Urinary bladder (tissue), 4 donors: ENCODE results near the gene MBLAC2. TPM values are rescaled to one million over a fixed set of nuclear protein-coding genes. Genes with fewer than 3 reads are reported as not detected.

ENCODE experiments used
- DNase-seq: peaks from one replicate; pipeline ENCODE4 v3.0.0-alpha.2; 2015; ENCODE audit errors: extremely low spot score
- H3K27ac ChIP-seq: one replicate; pipeline ENCODE4 v1.5.1; 2013; ENCODE audit warnings: low read depth, mild to moderate bottlenecking, moderate library complexity
- H3K36me3 ChIP-seq: one replicate; pipeline ENCODE4 v1.6.1; 2013; ENCODE audit warnings: mild to moderate bottlenecking, moderate library complexity; ENCODE audit not compliant: insufficient read depth
- H3K4me1 ChIP-seq: one replicate; pipeline ENCODE4 v1.6.1; 2013; ENCODE audit warnings: mild to moderate bottlenecking, moderate library complexity; ENCODE audit not compliant: insufficient read depth
- H3K4me3 ChIP-seq: one replicate; pipeline ENCODE4 v1.5.1; 2013; ENCODE audit warnings: low read depth, low read length
- WGBS: extraction: QIAGEN DNeasy Blood & Tissue Kit; methylation state at CpG from one replicate; pipeline ENCODE4 v1.1.7; 2013; 5-methylcytosine and 5-hydroxymethylcytosine counted together
- polyA plus RNA-seq: library from polyadenylated mRNA; stranded (reverse); fragments of 200-250 nt; gene quantifications from one replicate; pipeline ENCODE4 v1.2.3, GENCODE V29; 2013
- total RNA-seq: library from RNA; depleted of rRNA; stranded (reverse); fragments of >200 nt; gene quantifications from one replicate; pipeline ENCODE4 v1.2.3, GENCODE V29; 2014
- donor health status: healthy with polysubstance abuse.
- donor health status: healthy.

MBLAC2 gene
- total and polyA plus RNA-seq, 2 donors, result 6.6 to 11.3 TPM

DNA sequence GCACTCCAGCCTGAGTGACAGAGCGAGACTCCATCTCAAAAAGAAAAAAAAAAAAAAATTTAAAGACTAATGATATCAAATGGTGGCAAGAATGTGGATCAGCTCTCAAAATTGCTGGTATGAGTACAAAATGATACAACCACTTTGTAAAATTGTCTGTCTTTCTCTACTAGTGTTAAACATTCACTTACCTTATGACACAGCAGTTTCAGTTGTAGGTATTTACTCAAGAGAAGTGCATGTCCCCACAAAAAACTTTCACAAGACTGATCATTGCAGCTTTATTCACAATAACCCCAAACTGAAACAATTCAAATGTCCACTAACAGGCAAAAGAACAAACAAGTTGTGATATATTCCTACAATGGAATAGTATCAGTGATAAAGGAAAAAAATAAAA lies 50.3 kb downstream of the MBLAC2 start:
- Histone ChIP-seq H3K36me3 (no peaks in the 10 kb centered on the region), H3K4me1 (no peaks in the 10 kb centered on the region), H3K4me3 (no peak overlapping the region), H3K27ac (no peak overlapping the region)
- 96% methylated on average over 1 of the region's 1 CpG for WGBS
- DNase-seq, result no peak

DNA sequence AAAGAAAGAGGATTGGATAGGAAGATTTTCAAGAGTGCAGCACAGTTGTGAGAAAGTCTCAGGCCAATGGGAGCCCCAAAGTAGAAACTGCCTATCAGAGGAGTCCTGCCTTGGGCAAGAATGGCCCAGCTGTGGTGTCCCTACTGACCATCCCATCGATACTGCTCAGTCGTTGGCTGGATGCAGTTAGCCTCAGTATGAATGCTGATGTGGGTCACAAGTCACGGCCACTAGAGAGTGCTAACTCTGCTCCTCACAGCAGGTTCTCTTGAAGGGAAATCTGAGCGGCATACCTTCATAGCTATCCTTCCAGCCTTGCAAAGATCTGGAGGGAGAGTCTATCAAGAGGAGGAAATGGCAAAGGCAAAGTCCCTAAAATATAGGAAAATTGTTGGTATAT lies 53.4 kb downstream of the MBLAC2 start:
- DNase-seq, result no peak
- H3K36me3 ChIP-seq, result no peaks in the 10 kb centered on the region
- H3K4me3 ChIP-seq, result no peak overlapping the region
- H3K27ac ChIP-seq, result no peak overlapping the region
- 35% methylated on average over 4 of the region's 4 CpGs for WGBS
- H3K4me1 ChIP-seq, result no peaks in the 10 kb centered on the region

DNA sequence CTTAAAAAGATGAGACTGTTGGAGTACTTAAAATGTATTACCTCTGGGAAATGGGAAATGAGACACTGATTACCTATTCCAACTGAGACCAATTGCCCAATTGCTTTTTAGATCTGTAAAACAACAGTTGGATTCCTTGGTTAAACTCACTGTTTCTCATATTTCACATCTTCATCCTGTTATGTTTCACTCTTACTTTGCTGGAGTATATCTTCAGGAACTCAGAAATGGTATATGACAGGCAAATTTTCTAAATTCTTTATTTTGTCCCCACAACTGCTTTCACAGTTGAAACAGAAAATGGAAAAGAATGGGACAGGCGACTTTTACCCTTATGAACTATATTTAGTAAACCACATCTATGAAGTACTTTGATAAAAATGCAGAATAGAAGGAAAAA lies 56.4 kb downstream of the MBLAC2 start:
- Histone ChIP-seq H3K36me3 (no peaks in the 10 kb centered on the region), H3K4me1 (no peaks in the 10 kb centered on the region), H3K27ac (no peak overlapping the region), H3K4me3 (no peak overlapping the region)
- DNase-seq, result no peak
- WGBS, result 78% methylated on average over 1 of the region's 1 CpG

GRCh38 chr5:90410178-90410762 lies 64.3 kb downstream of the MBLAC2 start:
- H3K36me3 ChIP-seq, result no peaks in the 10 kb centered on the region
- H3K27ac ChIP-seq, result peak overlapping the region; percentile 75
- H3K4me3 ChIP-seq, result peak overlapping the region; percentile 54
- DNase-seq, result no peak
- peaks cover 3% of the 10 kb centered on the region for H3K4me1 ChIP-seq
- WGBS, result under 1% methylated on average over 10 of the region's 10 CpGs

DNA sequence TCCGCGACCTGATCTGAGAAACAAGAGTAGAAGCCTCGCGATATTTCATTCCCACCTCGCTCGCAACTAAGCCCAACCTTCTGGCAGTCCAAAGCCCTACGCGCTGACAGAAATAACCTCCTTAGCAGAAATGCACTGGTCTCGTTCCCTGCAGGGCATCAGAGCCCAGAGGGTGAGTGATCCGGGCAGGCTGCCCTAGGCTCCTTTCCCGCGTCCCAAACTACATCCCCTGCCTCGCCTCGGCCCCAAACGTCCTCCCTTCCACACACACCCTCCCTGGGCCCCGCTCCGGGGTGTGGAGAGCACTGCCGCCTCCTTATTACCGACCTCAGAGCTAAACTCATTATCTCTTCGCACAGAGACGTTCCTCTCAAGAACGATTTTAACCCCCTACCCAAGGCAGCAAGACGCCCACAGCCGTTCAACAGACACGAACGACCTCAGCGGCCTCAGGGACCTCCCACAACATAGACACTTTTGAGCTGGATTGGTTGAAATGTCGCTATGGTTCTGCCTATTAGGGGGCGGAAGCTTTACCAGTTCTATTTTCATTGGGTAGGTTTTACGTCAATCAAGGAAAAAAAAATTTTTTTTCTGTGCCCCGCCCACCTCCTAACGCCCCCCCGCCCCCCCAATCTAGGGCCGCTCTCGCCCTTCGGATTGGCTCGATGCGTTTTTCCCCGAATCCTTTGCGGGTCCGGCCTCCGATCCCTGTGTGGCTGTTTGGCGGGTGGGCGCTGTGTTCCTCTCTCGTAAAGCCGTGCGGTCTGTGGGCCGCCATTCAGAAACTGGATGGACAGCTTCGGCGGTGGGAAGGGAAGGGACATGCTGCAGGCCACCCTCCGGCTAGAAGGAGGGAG lies 65.0 kb downstream of the MBLAC2 start, which contains the start of gene CETN3:
Gene CETN3, minus strand, starts transcription at position 439 of the 860 bp plus-strand sequence. Its CDS starts 95 bp downstream, at position 344.
- H3K4me1 ChIP-seq, result peaks cover 3% of the 10 kb centered on the region
- H3K4me3 ChIP-seq, result peak within 1 kb of the TSS; percentile 75
- H3K27ac ChIP-seq, result peak within 1 kb of the TSS; percentile 96
- peak; percentile 97 for DNase-seq
- WGBS, result under 1% methylated on average over 51 of the region's 51 CpGs
- H3K36me3 ChIP-seq, result no peaks in the 10 kb centered on the region

DNA sequence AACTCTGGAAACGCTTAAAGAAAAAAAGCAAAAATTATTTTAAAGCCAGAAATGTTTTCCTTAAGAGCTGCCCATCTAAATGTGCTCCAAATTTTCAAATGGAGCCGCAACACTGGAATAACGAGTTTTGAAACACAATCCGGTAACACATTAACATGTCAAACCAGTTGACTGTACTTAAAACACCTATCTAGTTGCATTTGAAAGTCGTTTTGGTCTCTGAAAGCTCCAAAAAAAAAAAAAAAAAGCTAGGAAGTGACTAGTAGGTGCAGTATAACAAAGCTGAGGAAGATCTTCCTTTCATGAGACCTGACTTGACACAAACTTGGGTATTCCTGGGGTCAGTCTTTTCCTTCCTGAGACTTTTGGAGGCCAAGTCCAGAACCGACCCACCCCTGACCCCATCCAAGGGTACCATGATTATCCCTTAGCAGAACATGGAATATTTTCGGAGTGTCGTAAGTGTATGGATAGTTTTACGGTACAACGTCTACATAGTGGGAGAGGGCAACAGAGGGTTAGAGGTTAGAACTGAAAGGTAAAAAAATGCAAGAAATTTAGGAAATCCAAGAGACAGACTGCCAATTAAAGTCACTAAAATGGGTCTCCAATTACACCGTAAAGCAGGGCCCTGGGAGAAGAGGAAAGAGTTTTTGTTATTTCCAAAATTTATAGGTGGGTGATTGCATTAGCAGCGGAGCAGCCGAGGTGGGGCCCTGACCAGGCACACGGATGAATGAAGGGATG lies 65.8 kb downstream of the MBLAC2 start:
- WGBS, result 14% methylated on average over 14 of the region's 14 CpGs

More for the DNA sequence above, 65.8 kb downstream of the MBLAC2 start:
- H3K4me1 ChIP-seq, result peaks cover 3% of the 10 kb centered on the region
- no peaks in the 10 kb centered on the region for H3K36me3 ChIP-seq
- no peak for DNase-seq
- peak overlapping the region; percentile 75 for H3K4me3 ChIP-seq
- no peak overlapping the region for H3K27ac ChIP-seq

Other genes with a start within 250 kb of the MBLAC2 start
- gene CETN3, start 65.0 kb downstream of the MBLAC2 start, total RNA-seq, result 40.2 TPM
- 20.0 TPM for gene CETN3, start 65.0 kb downstream of the MBLAC2 start, polyA plus RNA-seq
- gene POLR3G, start 93 bp upstream of the MBLAC2 start, total RNA-seq, result 4.0 TPM
- gene POLR3G, start 93 bp upstream of the MBLAC2 start, polyA plus RNA-seq, result 1.1 TPM
- 48.1 TPM for gene LYSMD3, start 54.8 kb upstream of the MBLAC2 start, total RNA-seq
- gene LYSMD3, start 54.8 kb upstream of the MBLAC2 start, polyA plus RNA-seq, result 10.3 TPM
- gene ADGRV1, start 84.0 kb upstream of the MBLAC2 start, total RNA-seq, result 6.6 TPM
- 4.0 TPM for gene ADGRV1, start 84.0 kb upstream of the MBLAC2 start, polyA plus RNA-seq